ENCODE measurements around the gene FAM13A. TPM values are rescaled to one million over a fixed set of nuclear protein-coding genes. Genes with fewer than 3 reads are reported as not detected.

Gene FAM13A
- total RNA-seq, 1 donor from 2014 or later = 39.1 TPM

- Histone ChIP-seq H3K4me3 (no peak overlapping the region), H3K4me1 (no peaks in the 10 kb centered on the region), H3K27me3 (ENCODE audit: low read depth) (no peaks in the 10 kb centered on the region), H3K9me3 (no peaks in the 10 kb centered on the region), H3K36me3 (no peaks in the 10 kb centered on the region), H3K27ac (no peak overlapping the region)
- DNase-seq = no peak
- no peak for ATAC-seq
- intact Hi-C loops (cut with DNase I) = no loop called here
- no peak for TF ChIP-seq CTCF (IDR thresholded peaks at IDR 0.05)
Observed at GRCh38 chr4:89099034-89099433, 42.0 kb upstream of the FAM13A start.

GRCh38 chr4:89078300-89078699, 21.3 kb upstream of the FAM13A start:
- Histone ChIP-seq H3K27me3 (ENCODE audit: low read depth) (no peaks in the 10 kb centered on the region), H3K27ac (no peak overlapping the region), H3K4me1 (no peaks in the 10 kb centered on the region), H3K4me3 (no peak overlapping the region), H3K36me3 (no peaks in the 10 kb centered on the region), H3K9me3 (no peaks in the 10 kb centered on the region)
- TF ChIP-seq CTCF (IDR thresholded peaks at IDR 0.05) = no peak
- DNase-seq (no peak), ATAC-seq (no peak)
- intact Hi-C loops (cut with DNase I) = no loop called here

GRCh38 chr4:89077761-89078160, 20.8 kb upstream of the FAM13A start:
- intact Hi-C loops (cut with DNase I) = no loop called here
- no peaks in the 10 kb centered on the region for H3K27me3 ChIP-seq (ENCODE audit: low read depth)
- H3K36me3 ChIP-seq = no peaks in the 10 kb centered on the region
- TF ChIP-seq CTCF (IDR thresholded peaks at IDR 0.05) = no peak
- no peaks in the 10 kb centered on the region for H3K4me1 ChIP-seq
- H3K9me3 ChIP-seq = no peaks in the 10 kb centered on the region
- no peak overlapping the region for H3K27ac ChIP-seq
- no peak for DNase-seq
- no peak overlapping the region for H3K4me3 ChIP-seq
- ATAC-seq = no peak

- H3K36me3 ChIP-seq = no peaks in the 10 kb centered on the region
- H3K9me3 ChIP-seq = no peaks in the 10 kb centered on the region
- DNase-seq (no peak), ATAC-seq (no peak)
- no peak overlapping the region for H3K4me3 ChIP-seq
- H3K27me3 ChIP-seq (ENCODE audit: low read depth) = no peaks in the 10 kb centered on the region
- intact Hi-C loops (cut with DNase I) = no loop called here
- no peaks in the 10 kb centered on the region for H3K4me1 ChIP-seq
- TF ChIP-seq CTCF (IDR thresholded peaks at IDR 0.05) = no peak
- no peak overlapping the region for H3K27ac ChIP-seq
Observed at GRCh38 chr4:89072921-89073320, 15.9 kb upstream of the FAM13A start.

GRCh38 chr4:89071311-89071710, 14.3 kb upstream of the FAM13A start:
- Histone ChIP-seq H3K27me3 (ENCODE audit: low read depth) (no peaks in the 10 kb centered on the region), H3K27ac (no peak overlapping the region), H3K9me3 (no peaks in the 10 kb centered on the region), H3K4me3 (no peak overlapping the region), H3K36me3 (no peaks in the 10 kb centered on the region), H3K4me1 (no peaks in the 10 kb centered on the region)
- no peak for ATAC-seq
- intact Hi-C loops (cut with DNase I) = no loop called here
- DNase-seq = no peak
- no peak for TF ChIP-seq CTCF (IDR thresholded peaks at IDR 0.05)

- Histone ChIP-seq H3K27ac (no peak overlapping the region), H3K9me3 (no peaks in the 10 kb centered on the region), H3K4me1 (no peaks in the 10 kb centered on the region), H3K36me3 (no peaks in the 10 kb centered on the region), H3K4me3 (no peak overlapping the region), H3K27me3 (ENCODE audit: low read depth) (no peaks in the 10 kb centered on the region)
- no peak for TF ChIP-seq CTCF (IDR thresholded peaks at IDR 0.05)
- DNase-seq (no peak), ATAC-seq (no peak)
- intact Hi-C loops (cut with DNase I) = no loop called here
Observed at GRCh38 chr4:89070041-89070440, 13.1 kb upstream of the FAM13A start.

Data from lower lobe of right lung (tissue), 2 donors.